Measurements from ENCODE around the gene NOP58.
"Not testable (repeated sequence)": the region's sequence is repeated elsewhere in the genome, so short reads cannot be mapped to it uniquely, and the experiment has no call there.

Gene NOP58

GRCh38 chr2:202265467-202266277 is at the start of gene NOP58:
Gene NOP58, plus strand, starts transcription at chr2:202265763. Its CDS starts 179 bp downstream, at chr2:202265942.
- Mint-ChIP-seq H3K4me3 (no peak within 1 kb of the TSS), H3K4me1 (peaks cover 23% of the 10 kb centered on the region), H3K9me3 (no peaks in the 10 kb centered on the region), H3K27ac (no peak within 1 kb of the TSS), H3K27me3 (no peaks in the 10 kb centered on the region), H3K36me3 (ENCODE audit: low read depth) (peaks cover 17% of the 10 kb centered on the region)
- ATAC-seq (peak; percentile 90), DNase-seq (peak; percentile 88)

DNA sequence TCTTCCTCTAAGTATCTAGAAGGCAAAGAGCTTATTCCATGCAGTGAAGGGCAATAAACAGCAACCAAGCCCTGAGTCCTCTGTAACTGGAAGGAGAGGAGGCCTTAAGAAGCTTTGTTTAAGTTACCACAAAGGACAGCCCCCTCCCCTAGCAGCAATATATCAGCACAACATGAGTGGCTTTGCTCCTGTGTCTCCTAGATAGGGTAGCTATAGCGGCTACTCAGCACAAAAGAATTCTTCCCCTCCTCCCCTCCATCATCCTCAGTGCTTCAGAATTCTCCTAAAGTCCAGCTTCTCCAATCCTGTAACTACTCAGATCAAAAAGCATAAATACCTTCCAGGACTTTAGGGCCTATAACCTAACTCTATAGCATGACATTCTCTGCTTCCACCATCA is 43.7 kb upstream of the NOP58 start:
- Mint-ChIP-seq H3K4me1 (peaks cover 11% of the 10 kb centered on the region), H3K36me3 (ENCODE audit: low read depth) (peaks cover 28% of the 10 kb centered on the region), H3K27ac (no peak overlapping the region), H3K4me3 (no peak overlapping the region), H3K9me3 (no peaks in the 10 kb centered on the region), H3K27me3 (no peaks in the 10 kb centered on the region)
- ATAC-seq (no peak), DNase-seq (no peak)

DNA sequence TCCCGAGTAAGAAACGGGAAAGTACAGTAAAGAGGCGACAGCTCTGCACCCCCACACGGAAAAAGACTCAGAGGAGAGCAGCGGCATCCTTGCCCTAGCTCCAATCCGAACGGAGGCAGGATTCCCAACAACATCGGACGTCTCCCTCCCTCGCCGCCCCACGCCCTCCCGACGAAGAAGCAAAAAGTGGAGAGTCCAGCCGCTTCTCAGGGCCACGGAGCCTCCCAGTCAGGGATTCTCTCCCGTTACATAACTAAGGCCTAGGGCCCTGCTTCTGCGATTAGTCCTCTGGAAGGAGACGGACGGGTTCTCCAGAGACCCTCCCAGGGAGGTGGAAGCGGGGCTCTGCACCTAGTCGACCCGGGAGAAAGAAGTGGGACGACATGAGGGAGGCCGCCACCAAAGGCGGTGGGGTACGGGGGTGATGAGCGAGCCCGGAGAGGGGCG is 27.8 kb upstream of the NOP58 start:
- Mint-ChIP-seq H3K4me3 (peak overlapping the region; percentile 97), H3K4me1 (peaks cover 40% of the 10 kb centered on the region), H3K36me3 (ENCODE audit: low read depth) (no peaks in the 10 kb centered on the region), H3K27ac (peak overlapping the region; percentile 88), H3K9me3 (no peaks in the 10 kb centered on the region), H3K27me3 (no peaks in the 10 kb centered on the region)
- ATAC-seq (peak; percentile 36), DNase-seq (peak; percentile 24)

DNA sequence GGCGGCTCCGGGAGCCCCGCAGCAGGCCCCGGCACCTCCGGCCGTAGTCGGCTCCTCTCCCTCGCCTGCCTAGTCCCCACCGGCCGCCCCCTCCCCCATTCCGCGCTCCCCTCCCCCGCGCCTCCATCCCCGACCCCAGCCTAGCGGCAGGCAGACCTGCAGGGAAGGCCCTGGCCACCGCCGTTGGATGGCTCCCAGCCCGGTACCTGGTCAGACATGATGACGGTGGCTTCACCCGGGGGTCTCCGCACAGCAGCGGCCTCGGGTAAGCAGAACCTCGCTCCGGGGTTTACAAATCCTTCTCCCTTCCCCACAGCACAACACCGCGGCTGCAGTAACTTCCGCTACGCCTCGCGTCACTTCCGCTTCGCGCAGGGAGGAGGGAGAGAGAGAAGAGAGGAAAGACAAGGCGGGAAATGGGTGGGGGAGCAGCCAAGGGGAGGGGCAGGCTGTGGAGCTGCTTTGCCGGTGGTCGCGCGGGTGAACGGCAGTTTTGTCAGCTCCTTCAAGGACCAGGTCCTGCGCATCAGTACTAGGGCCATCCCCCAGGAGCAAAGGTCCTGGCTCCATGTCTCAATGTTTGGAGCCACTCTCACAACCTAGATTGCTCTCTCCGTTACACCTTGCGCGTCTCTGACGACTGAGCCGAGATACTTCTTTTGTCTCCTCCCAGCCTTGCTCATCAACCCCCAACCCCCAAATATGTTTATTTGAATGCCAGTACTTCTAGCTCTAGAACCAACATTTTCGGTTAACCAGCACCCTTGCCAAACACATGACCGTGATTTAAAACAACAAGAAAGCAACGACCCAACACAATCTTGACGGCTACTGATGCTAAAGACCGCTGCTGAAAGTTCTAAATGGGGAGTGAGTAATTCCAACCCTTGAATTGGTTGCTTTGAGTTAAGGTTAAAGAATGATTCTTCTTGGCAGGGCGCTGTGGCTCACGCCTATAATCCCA is 27.0 kb upstream of the NOP58 start, which contains the start of gene SUMO1:
TSS of gene SUMO1 (minus strand) at position 364 of the 964 bp plus-strand sequence. CDS start at position 218, 146 bp downstream.
- DNase-seq, result peak; percentile 92
- Mint-ChIP-seq H3K4me3 (peak within 1 kb of the TSS; percentile 97), H3K36me3 (ENCODE audit: low read depth) (no peaks in the 10 kb centered on the region), H3K27me3 (no peaks in the 10 kb centered on the region), H3K4me1 (peaks cover 34% of the 10 kb centered on the region), H3K27ac (peak within 1 kb of the TSS; percentile 96), H3K9me3 (no peaks in the 10 kb centered on the region)
- peak; percentile 97 for ATAC-seq

DNA sequence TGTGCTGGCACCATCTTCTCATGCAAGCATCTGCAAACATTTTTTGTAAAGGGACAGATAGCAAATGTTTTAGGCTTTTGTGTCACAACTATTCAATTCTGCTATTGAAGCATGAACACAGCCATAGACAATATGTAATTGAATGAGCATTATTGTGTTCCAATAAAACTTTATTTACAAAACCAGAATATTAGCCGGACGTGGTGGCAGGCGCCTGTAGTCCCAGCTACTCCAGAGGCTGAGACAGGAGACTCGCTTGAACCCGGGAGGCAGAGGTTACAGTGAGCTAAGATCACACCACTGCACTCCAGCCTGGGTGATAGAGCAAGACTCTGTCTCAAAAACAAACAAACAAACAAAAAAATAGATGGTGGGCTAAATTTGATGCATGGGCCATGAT is 17.9 kb upstream of the NOP58 start:
- not testable (repeated sequence) for DNase-seq; H3K36me3 Mint-ChIP-seq (ENCODE audit: low read depth); ATAC-seq; H3K4me3 Mint-ChIP-seq; H3K27ac Mint-ChIP-seq; H3K27me3 Mint-ChIP-seq; H3K4me1 Mint-ChIP-seq; H3K9me3 Mint-ChIP-seq

DNA sequence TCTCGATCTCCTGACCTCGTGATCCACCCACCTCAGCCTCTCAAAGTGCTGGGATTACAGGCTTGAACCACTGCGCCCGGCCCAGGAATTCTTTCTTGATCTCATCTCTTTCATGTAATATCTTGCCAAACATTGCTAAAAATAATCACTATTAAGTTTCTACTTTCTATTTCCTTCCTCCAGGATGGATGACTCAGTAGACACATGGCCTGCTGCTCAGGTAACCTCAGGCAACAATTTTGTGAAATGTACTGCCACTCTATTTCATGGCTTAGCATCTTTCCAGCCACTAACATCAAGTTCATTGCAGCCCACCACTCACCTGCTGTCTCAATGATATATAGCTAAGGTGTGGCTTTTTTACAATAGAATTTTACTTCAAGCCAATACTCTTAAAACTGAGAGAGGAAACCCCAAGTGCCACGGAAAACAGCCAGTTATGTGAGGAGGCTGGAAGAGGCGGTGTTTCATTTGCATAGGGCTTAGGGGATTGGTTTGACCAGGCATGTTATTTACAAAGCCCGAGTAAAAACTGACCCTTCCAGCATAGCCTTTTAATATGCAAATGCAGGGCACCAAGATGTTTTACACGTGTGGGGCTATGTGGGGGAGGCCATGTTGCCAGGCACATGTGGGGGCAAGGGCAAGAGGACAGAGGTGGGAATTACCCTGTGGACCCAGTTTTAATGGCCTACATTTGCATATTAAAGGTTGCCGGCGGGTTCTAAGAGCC is 15.9 kb upstream of the NOP58 start:
- Mint-ChIP-seq H3K4me1 (peaks cover 7% of the 10 kb centered on the region), H3K36me3 (ENCODE audit: low read depth) (no peaks in the 10 kb centered on the region), H3K9me3 (no peaks in the 10 kb centered on the region), H3K4me3 (no peak overlapping the region), H3K27ac (no peak overlapping the region), H3K27me3 (peaks cover 4% of the 10 kb centered on the region)
- ATAC-seq (no peak), DNase-seq (no peak)

GRCh38 chr2:202251494-202251893 is 14.1 kb upstream of the NOP58 start:
- no peak overlapping the region for H3K4me3 Mint-ChIP-seq
- no peaks in the 10 kb centered on the region for H3K36me3 Mint-ChIP-seq (ENCODE audit: low read depth)
- no peak for ATAC-seq
- peaks cover 4% of the 10 kb centered on the region for H3K27me3 Mint-ChIP-seq
- peaks cover 7% of the 10 kb centered on the region for H3K4me1 Mint-ChIP-seq
- no peak overlapping the region for H3K27ac Mint-ChIP-seq
- no peak for DNase-seq
- no peaks in the 10 kb centered on the region for H3K9me3 Mint-ChIP-seq

DNA sequence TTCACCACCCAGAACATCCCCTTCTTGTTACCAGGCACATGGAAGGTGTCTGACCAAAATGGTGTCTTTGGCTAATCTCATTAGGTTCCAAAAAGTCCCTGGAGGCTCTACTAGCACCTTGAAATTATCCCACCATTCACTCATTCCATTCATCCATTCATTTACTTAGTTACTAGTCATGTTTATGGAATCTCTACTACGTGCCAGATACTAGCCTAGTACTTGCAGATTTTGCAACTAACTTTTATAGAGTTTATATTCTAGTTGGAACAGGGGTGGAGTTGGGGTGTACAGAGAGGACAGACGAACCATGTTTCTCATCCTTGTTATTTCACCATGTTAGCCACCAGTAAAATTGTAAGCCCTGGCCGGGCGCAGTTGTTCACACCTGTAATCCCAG is 4.0 kb upstream of the NOP58 start:
- H3K27me3 Mint-ChIP-seq, result no peaks in the 10 kb centered on the region
- no peaks in the 10 kb centered on the region for H3K36me3 Mint-ChIP-seq (ENCODE audit: low read depth)
- H3K4me3 Mint-ChIP-seq, result no peak overlapping the region
- no peaks in the 10 kb centered on the region for H3K9me3 Mint-ChIP-seq
- H3K27ac Mint-ChIP-seq, result no peak overlapping the region
- ATAC-seq (no peak), DNase-seq (no peak)
- peaks cover 7% of the 10 kb centered on the region for H3K4me1 Mint-ChIP-seq

DNA sequence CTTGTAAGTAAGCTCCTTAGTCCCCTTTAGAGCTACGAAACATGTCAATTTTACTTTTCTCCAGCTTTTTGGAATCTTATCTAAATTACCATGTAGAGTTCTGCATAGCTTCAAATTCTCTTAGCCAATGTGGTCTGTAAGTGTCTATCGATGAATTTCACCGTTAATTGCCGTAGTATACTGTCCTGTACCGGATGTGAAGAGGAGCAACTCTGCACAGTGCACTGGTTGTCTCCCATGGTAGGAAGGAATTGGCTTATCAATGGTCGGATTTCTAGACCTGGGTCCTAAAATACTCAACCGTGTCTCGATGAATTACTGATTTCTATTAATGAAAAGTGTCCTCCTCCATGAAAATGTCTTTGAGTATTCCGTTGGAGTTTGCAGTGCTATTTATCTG is 1.9 kb downstream of the NOP58 start:
- peaks cover 24% of the 10 kb centered on the region for H3K36me3 Mint-ChIP-seq (ENCODE audit: low read depth)
- H3K4me1 Mint-ChIP-seq, result peaks cover 40% of the 10 kb centered on the region
- no peaks in the 10 kb centered on the region for H3K9me3 Mint-ChIP-seq
- H3K4me3 Mint-ChIP-seq, result no peak overlapping the region
- no peaks in the 10 kb centered on the region for H3K27me3 Mint-ChIP-seq
- DNase-seq (no peak), ATAC-seq (no peak)
- H3K27ac Mint-ChIP-seq, result no peak overlapping the region

DNA sequence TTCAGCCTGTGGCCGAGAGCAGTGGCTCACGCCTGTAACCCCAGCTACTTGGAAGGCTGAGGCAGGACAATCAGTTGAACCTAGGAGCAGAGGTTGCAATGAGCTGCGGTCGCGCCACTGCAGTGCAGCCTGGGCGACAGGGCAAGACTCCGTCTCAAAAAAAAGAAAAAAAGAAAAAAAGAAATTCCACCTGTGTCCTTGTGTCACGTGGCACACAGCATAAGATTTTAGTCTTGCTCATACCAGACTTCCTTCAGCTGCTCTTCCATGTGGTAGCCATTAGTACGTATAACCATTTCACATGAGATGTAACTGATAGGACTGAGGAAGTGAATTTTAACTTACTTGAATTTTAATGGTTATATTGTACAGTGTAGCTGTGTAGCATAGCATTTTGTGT is 4.0 kb downstream of the NOP58 start:
- H3K36me3 Mint-ChIP-seq (ENCODE audit: low read depth), result peaks cover 35% of the 10 kb centered on the region
- H3K9me3 Mint-ChIP-seq, result no peaks in the 10 kb centered on the region
- H3K4me1 Mint-ChIP-seq, result peaks cover 49% of the 10 kb centered on the region
- DNase-seq, result no peak
- no peak for ATAC-seq
- H3K4me3 Mint-ChIP-seq, result no peak overlapping the region
- H3K27me3 Mint-ChIP-seq, result no peaks in the 10 kb centered on the region
- H3K27ac Mint-ChIP-seq, result peak overlapping the region; percentile 69

DNA sequence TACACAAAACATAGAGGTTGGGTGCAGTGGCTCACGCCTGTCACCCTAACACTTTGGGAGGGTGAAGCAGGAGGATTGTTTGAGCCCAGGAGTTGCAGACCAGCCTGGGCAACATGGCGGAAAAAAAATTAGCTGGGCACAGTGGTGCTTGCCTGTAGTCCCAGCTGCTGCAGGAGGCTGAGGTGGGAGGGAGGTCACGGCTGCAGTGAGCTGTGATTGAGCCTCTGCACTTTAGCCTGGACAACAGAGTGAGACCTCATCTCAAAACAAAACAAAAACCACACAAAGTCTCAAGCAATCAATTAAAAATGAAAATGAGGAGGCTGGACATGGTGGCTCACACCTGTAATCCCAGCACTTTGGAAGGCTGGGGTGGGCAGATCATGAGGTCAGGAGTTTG is 4.9 kb downstream of the NOP58 start:
- H3K27me3 Mint-ChIP-seq, result no peaks in the 10 kb centered on the region
- DNase-seq, result no peak
- no peak overlapping the region for H3K4me3 Mint-ChIP-seq
- no peaks in the 10 kb centered on the region for H3K9me3 Mint-ChIP-seq
- peaks cover 41% of the 10 kb centered on the region for H3K36me3 Mint-ChIP-seq (ENCODE audit: low read depth)
- H3K27ac Mint-ChIP-seq, result peak overlapping the region; percentile 69
- no peak for ATAC-seq
- H3K4me1 Mint-ChIP-seq, result peaks cover 55% of the 10 kb centered on the region

GRCh38 chr2:202276078-202276720 is 10.6 kb downstream of the NOP58 start:
- peak overlapping the region; percentile 40 for H3K4me3 Mint-ChIP-seq

DNA sequence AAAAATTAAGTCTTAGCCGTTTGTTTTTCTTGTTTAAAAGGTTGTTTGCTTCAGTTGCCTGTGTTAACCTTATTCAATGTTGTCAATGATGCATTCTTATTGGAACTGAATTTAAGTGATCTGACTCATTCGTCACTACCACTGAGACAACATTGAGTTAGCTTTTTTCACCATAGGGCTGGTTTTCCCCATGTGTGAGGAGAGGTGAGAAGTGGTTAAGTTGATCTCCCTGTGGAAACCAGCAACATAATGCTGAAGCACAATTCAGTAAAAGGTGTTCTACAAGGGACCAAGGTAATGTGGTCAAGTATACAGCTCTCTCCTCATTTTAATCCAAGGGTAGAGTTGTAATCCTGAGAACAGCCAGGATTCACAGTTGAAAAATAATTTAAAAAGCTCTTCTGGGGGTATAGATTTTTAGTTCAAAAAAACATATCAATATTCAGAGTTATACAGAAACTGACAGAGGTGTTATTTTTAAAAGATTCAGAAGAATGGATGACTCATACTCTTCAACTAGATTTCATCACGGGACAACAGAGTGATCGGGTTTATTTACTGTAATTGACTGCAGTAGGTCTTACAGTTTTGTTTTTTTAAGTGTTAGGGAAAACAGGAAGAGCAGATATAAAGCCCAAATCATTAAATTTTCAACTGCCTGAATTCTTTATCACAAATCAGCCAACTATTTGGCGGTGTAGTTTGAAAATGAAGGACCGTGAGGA is 12.6 kb downstream of the NOP58 start:
- peak overlapping the region; percentile 17 for H3K4me3 Mint-ChIP-seq
- ATAC-seq (peak; percentile 82), DNase-seq (no peak)
- H3K4me1 Mint-ChIP-seq, result peaks cover 55% of the 10 kb centered on the region
- H3K27ac Mint-ChIP-seq, result peak overlapping the region; percentile 85
- no peaks in the 10 kb centered on the region for H3K27me3 Mint-ChIP-seq
- H3K9me3 Mint-ChIP-seq, result no peaks in the 10 kb centered on the region
- H3K36me3 Mint-ChIP-seq (ENCODE audit: low read depth), result peaks cover 66% of the 10 kb centered on the region

More at GRCh38 chr2:202276078-202276720, 10.6 kb downstream of the NOP58 start:
- not testable (repeated sequence) for DNase-seq, H3K9me3 Mint-ChIP-seq, H3K27me3 Mint-ChIP-seq
- peaks cover 62% of the 10 kb centered on the region for H3K36me3 Mint-ChIP-seq (ENCODE audit: low read depth)
- ATAC-seq, result peak; percentile 78
- peak overlapping the region; percentile 89 for H3K27ac Mint-ChIP-seq
- H3K4me1 Mint-ChIP-seq, result peaks cover 73% of the 10 kb centered on the region
